Endothelial cell of umbilical vein (primary cell): ENCODE data around the gene REG1A. TPM values are rescaled to one million over a fixed set of nuclear protein-coding genes. Genes with fewer than 3 reads are reported as not detected.

Experiments
- polyA plus RNA-seq, 4 experiments: library from polyadenylated mRNA; depleted of rRNA in 3 of 4; stranded (reverse) in 3 of 4; unstranded in 1 of 4; fragments of >200 nt; gene quantifications; 2 replicates each; pipeline versions ENCODE4 v1.2.1 to v1.2.3, GENCODE V29; 2011 to 2012; ENCODE audit warnings: missing spikeins in 1 of 4
- total RNA-seq: library from RNA; stranded (reverse); gene quantifications from 2 replicates; pipeline ENCODE4 v1.2.3, GENCODE V29; 2021

REG1A gene
- total and polyA plus RNA-seq, 2 donors (not counting 3 experiments of a cell fraction or from before 2014, with no cell fraction given) = not detected

Other genes starting within 250 kb of the REG1A start
- gene REG3G, start 94.8 kb upstream of the REG1A start, total RNA-seq = not detected in 2 replicates
- gene REG3G, start 94.8 kb upstream of the REG1A start, polyA plus RNA-seq = not detected in 2 replicates
- gene REG1B, start 32.5 kb upstream of the REG1A start, total RNA-seq = not detected in 2 replicates
- not detected in 2 replicates for gene REG1B, start 32.5 kb upstream of the REG1A start, polyA plus RNA-seq
- not detected in 2 replicates for gene REG3A, start 39.3 kb downstream of the REG1A start, total RNA-seq
- gene REG3A, start 39.3 kb downstream of the REG1A start, polyA plus RNA-seq = not detected in 2 replicates